ENCODE data around the gene GRIK3. TPM values are rescaled to one million over a fixed set of nuclear protein-coding genes. Genes with fewer than 3 reads are reported as not detected.

The GRIK3 gene
- total and polyA plus RNA-seq, 4 donors, result 0.03 to 0.08 (median 0.05) TPM; not detected in 1

DNA sequence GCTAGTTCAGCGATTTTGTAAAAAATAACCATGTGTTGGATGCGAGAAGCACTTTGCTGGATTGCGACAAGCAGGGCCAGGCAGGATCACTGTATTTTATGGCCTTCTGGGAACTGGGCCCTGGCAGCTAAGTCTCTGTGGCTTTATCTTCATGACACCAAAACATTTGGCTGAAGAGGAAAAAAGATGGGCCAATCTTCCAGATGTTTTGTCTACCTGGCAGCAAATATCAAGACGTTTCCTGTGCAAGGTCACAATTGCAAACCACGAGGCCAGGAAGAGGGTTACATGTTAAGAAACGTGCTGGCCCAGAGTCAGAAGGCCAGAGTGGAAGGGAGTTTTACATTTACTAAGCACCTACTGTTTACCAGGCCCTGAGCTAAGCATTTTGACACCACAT is 22.1 kb downstream of the GRIK3 start:
- TF ChIP-seq FOXA2 (IDR thresholded peaks at IDR 0.05), result no peak
- no peak for TF ChIP-seq ATF3 (IDR thresholded peaks at IDR 0.05)
- TF ChIP-seq, protein P1, sequence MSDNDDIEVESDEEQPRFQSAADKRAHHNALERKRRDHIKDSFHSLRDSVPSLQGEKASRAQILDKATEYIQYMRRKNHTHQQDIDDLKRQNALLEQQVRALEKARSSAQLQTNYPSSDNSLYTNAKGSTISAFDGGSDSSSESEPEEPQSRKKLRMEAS (IDR thresholded peaks at IDR 0.05), result no peak
- TF ChIP-seq NR2F2 (IDR thresholded peaks at IDR 0.05), result no peak
- TF ChIP-seq GABPA (IDR thresholded peaks at IDR 0.05 in 1 of 2, conservative IDR thresholded peaks at IDR 0.05 in 1 of 2), result no peak
- no peak for TF ChIP-seq TAF1 (conservative IDR thresholded peaks at IDR 0.05)
- TF ChIP-seq RXRA (IDR thresholded peaks at IDR 0.05), result no peak
- no peak for TF ChIP-seq CTCF (IDR thresholded peaks at IDR 0.05; ENCODE audit: low read depth, low read length, missing input control)
- no peak for TF ChIP-seq YY1 (IDR thresholded peaks at IDR 0.05)
- TF ChIP-seq REST (IDR thresholded peaks at IDR 0.05), result no peak
- TF ChIP-seq EGR1 (IDR thresholded peaks at IDR 0.05; ENCODE audit: low read depth in 2 of 2), result no peak
- no peak for TF ChIP-seq HNF4G (IDR thresholded peaks at IDR 0.05)
- no peak for TF ChIP-seq JUND (IDR thresholded peaks at IDR 0.05)
- 59% methylated on average over 6 of the region's 6 CpGs for WGBS
- Histone ChIP-seq H3K4me1 (ENCODE audit: control insufficient read depth in 4 of 4, insufficient read depth in 4 of 4, low read length in 3 of 4) (no peaks in the 10 kb centered on the region), H3K36me3 (ENCODE audit: control insufficient read depth in 4 of 4, insufficient read depth in 3 of 4, low read depth in 1 of 4, low read length in 3 of 4) (no peaks in the 10 kb centered on the region), H3K27me3 (ENCODE audit: control insufficient read depth in 4 of 4, insufficient read depth in 4 of 4, low read length in 3 of 4) (peaks cover 0 to 3% (median 0%) of the 10 kb centered on the region in 4 donors), H3K9ac (ENCODE audit: low read depth in 1 of 2, low read length in 2 of 2) (no peak overlapping the region), H3K27ac (ENCODE audit: low read depth in 1 of 2, low read length in 2 of 2) (no peak overlapping the region), H3K4me3 (ENCODE audit: low read depth in 1 of 3, low read length in 3 of 3) (no peak overlapping the region), H3K9me3 (ENCODE audit: control insufficient read depth in 4 of 4, low read length in 3 of 4) (no peaks in the 10 kb centered on the region)
- no peak for DNase-seq (ENCODE audit: low spot score)

DNA sequence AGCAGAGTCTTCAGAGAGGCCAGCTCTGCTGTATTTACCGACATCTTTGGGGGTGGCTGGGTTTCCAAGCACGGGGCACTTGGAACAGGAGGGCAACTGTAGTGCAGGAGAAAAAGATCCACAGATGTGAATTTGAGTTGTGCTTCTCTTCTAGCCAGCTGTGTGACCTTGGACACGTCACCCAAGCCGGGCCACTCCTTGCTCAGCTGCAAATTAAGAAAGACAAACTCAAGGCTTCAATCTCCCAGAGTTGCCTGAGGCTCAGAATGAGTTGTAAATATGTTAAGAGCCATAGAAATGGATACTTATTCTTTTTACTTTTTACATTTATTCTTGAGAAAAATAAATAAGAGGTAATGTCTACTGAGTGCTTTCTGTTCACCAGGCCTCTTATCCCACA is 24.3 kb downstream of the GRIK3 start:
- no peak for TF ChIP-seq JUND (IDR thresholded peaks at IDR 0.05)
- H3K27ac ChIP-seq (ENCODE audit: low read depth in 1 of 2, low read length in 2 of 2), result no peak overlapping the region
- DNase-seq (ENCODE audit: low spot score), result no peak
- H3K4me1 ChIP-seq (ENCODE audit: control insufficient read depth in 4 of 4, insufficient read depth in 4 of 4, low read length in 3 of 4), result no peaks in the 10 kb centered on the region
- H3K36me3 ChIP-seq (ENCODE audit: control insufficient read depth in 4 of 4, insufficient read depth in 3 of 4, low read depth in 1 of 4, low read length in 3 of 4), result no peaks in the 10 kb centered on the region
- 63% methylated on average over 4 of the region's 4 CpGs for WGBS
- H3K27me3 ChIP-seq (ENCODE audit: control insufficient read depth in 4 of 4, insufficient read depth in 4 of 4, low read length in 3 of 4), result peaks cover 0 to under 1% (median 0%) of the 10 kb centered on the region in 4 donors
- H3K4me3 ChIP-seq (ENCODE audit: low read depth in 1 of 3, low read length in 3 of 3), result no peak overlapping the region
- H3K9me3 ChIP-seq (ENCODE audit: control insufficient read depth in 4 of 4, low read length in 3 of 4), result no peaks in the 10 kb centered on the region
- no peak overlapping the region for H3K9ac ChIP-seq (ENCODE audit: low read depth in 1 of 2, low read length in 2 of 2)

DNA sequence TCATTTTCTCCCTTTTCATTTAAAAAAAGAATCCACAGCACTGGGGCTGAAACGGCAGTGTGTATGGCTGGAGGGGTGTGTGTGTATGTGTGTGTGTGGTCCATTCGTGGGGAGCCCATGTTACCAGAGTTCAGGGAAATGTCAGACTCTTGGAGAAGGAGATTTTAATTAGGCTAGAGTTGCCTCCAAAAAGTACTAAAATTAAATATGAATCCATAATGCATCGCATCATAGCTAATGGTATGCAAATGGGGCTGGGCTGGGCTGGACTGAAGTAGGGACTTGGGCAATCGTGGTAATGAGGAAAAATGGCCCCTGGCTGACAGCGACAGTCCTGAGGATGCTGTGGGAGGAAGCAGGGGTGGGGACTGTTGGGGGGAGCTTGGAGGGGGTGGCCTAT is 24.8 kb downstream of the GRIK3 start:
- no peak overlapping the region for H3K27ac ChIP-seq (ENCODE audit: low read depth in 1 of 2, low read length in 2 of 2)
- no peaks in the 10 kb centered on the region for H3K4me1 ChIP-seq (ENCODE audit: control insufficient read depth in 4 of 4, insufficient read depth in 4 of 4, low read length in 3 of 4)
- no peaks in the 10 kb centered on the region for H3K36me3 ChIP-seq (ENCODE audit: control insufficient read depth in 4 of 4, insufficient read depth in 3 of 4, low read depth in 1 of 4, low read length in 3 of 4)
- DNase-seq (ENCODE audit: low spot score), result no peak
- H3K9me3 ChIP-seq (ENCODE audit: control insufficient read depth in 4 of 4, low read length in 3 of 4), result no peaks in the 10 kb centered on the region
- no peak overlapping the region for H3K9ac ChIP-seq (ENCODE audit: low read depth in 1 of 2, low read length in 2 of 2)
- no peaks in the 10 kb centered on the region for H3K27me3 ChIP-seq (ENCODE audit: control insufficient read depth in 4 of 4, insufficient read depth in 4 of 4, low read length in 3 of 4)
- 49% methylated on average over 5 of the region's 5 CpGs for WGBS
- H3K4me3 ChIP-seq (ENCODE audit: low read depth in 1 of 3, low read length in 3 of 3), result no peak overlapping the region
- TF ChIP-seq YY1 (IDR thresholded peaks at IDR 0.05) (no peak), HNF4G (IDR thresholded peaks at IDR 0.05) (no peak), FOXA1 (IDR thresholded peaks at IDR 0.05) (no peak), NR2F2 (IDR thresholded peaks at IDR 0.05) (no peak), TAF1 (conservative IDR thresholded peaks at IDR 0.05) (no peak), EGR1 (IDR thresholded peaks at IDR 0.05; ENCODE audit: low read depth in 2 of 2) (no peak), RAD21 (IDR thresholded peaks at IDR 0.05) (no peak), CTCF (IDR thresholded peaks at IDR 0.05; ENCODE audit: low read depth, low read length, missing input control) (no peak), GABPA (IDR thresholded peaks at IDR 0.05 in 1 of 2, conservative IDR thresholded peaks at IDR 0.05 in 1 of 2) (no peak), ZBTB33 (IDR thresholded peaks at IDR 0.05) (no peak), HNF4A (conservative IDR thresholded peaks at IDR 0.05) (no peak), ATF3 (IDR thresholded peaks at IDR 0.05) (no peak), SP1 (IDR thresholded peaks at IDR 0.05) (no peak)

All from liver (tissue), 9 donors.